NB4 (cell line): ENCODE data around the gene LHX1.

ENCODE experiments used
- DNase-seq: peaks from one replicate; pipeline ENCODE4 v3.0.0; 2010; ENCODE audit warnings: low read depth
- H3K4me3 ChIP-seq: one replicate; pipeline ENCODE4 v1.5.1; 2011; ENCODE audit warnings: mild to moderate bottlenecking, low read depth, low read length, moderate library complexity
- CTCF ChIP-seq: IDR thresholded peaks from one replicate; pipeline ENCODE4 v1.5.1; 2012; ENCODE audit warnings: low read depth, low read length
- MYC ChIP-seq: IDR thresholded peaks from 2 replicates; pipeline ENCODE4 v1.6.1; 2011; ENCODE audit warnings: low read depth, low read length
- POLR2A ChIP-seq: IDR thresholded peaks from 2 replicates; pipeline ENCODE4 v1.6.1; 2011; ENCODE audit warnings: mild to moderate bottlenecking; ENCODE audit not compliant: insufficient read length; ENCODE audit errors: extremely low read depth
- TF ChIP-seq, protein P1 (sequence below): IDR thresholded peaks from 2 replicates; pipeline ENCODE4 v1.6.1; 2011; ENCODE audit warnings: low read depth, low read length

The LHX1 gene

GRCh38 chr17:36978810-36979564 is 41.7 kb downstream of the LHX1 start:
- no peak for DNase-seq
- no peak overlapping the region for H3K4me3 ChIP-seq
- TF ChIP-seq MYC: no peak
- TF ChIP-seq, protein P1, sequence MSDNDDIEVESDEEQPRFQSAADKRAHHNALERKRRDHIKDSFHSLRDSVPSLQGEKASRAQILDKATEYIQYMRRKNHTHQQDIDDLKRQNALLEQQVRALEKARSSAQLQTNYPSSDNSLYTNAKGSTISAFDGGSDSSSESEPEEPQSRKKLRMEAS: no peak
- no peak for TF ChIP-seq POLR2A
- no peak for TF ChIP-seq CTCF

DNA sequence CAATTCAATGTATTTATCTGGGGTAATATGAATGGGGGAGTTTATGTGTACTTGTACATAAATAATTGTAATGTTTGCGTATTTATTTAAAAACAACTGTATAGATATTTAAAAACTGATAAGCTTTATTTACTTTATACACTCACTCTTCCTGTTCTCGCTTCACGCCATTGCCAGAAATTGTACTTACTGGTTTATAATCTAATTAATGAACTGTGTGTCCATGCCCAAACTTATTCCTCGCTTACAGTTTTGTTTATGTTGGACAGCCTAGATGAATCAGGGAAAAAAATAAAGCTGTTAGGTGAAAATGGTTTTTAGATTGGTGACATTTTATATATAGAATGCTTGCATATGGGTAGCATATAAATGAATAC is 42.3 kb downstream of the LHX1 start:
- TF ChIP-seq, protein P1: no peak
- TF ChIP-seq CTCF: no peak
- no peak for TF ChIP-seq POLR2A
- no peak for TF ChIP-seq MYC
- no peak overlapping the region for H3K4me3 ChIP-seq
- no peak for DNase-seq

DNA sequence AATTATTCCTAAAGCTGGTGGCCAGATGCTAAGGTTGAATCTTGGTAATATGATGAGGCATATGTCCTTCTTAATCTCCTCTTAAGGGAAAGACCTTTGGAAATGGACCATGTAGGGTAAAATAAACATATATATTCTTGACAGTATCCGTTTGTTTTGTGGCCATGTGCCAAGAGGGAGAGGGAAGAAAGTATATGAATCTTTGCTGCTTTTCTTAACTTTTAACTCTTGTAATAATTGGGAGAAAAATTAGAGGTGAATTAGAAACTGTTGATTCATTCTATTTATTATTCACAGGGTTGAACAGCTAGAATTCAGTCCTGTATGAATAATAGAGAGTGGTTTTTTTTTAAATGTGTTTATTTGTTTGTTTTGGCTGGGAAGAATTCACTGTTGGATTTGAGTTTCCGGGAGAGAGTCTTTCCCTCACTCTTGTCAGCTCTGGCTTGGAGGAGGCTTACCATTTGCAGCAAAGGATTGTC is 43.0 kb downstream of the LHX1 start:
- TF ChIP-seq POLR2A (no peak), CTCF (no peak), MYC (no peak)
- TF ChIP-seq, protein P1: no peak
- H3K4me3 ChIP-seq: no peak overlapping the region

DNA sequence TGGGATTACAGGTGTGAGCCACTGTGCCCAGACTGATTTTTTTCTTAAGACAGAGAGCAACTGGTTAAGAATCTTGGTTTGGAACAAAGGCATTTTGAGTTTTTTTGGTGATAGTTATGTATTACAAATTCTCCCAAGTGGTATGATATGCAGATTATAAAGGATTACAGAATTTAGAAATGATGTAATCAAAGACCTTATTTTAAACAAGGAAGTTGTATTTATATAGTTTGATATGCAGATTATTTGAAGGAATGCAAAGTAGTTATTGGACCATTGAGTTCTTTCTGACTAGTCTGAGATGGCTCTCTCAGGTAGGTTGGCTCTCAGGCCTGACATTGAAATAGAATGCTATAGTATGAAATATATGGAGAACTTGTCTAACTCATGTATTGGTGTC is 46.3 kb downstream of the LHX1 start:
- H3K4me3 ChIP-seq: no peak overlapping the region
- DNase-seq: no peak
- TF ChIP-seq MYC (no peak), POLR2A (no peak), CTCF (no peak)
- TF ChIP-seq, protein P1: no peak

More for the DNA sequence above, 43.0 kb downstream of the LHX1 start:
- DNase-seq: no peak

DNA sequence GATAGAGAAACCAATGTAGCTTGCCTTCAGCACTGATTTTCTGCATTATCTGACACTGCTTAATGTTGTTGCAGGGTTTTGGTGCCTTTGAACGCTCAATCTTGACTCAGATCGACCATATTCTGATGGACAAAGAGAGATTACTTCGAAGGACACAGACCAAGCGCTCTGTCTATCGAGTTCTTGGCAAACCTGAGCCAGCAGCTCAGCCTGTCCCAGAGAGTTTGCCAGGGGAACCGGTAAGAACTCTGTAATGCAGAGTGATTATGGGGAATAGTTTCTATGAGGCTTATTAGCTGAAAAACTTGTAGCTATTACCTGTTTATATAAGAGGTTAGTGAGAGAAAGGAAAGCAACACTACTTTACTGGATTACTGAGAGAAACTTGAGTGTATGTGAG is 51.9 kb downstream of the LHX1 start:
- no peak overlapping the region for H3K4me3 ChIP-seq
- no peak for DNase-seq
- no peak for TF ChIP-seq CTCF
- no peak for TF ChIP-seq POLR2A
- TF ChIP-seq, protein P1: no peak
- TF ChIP-seq MYC: no peak

- TF ChIP-seq, protein P1: no peak
- no peak for TF ChIP-seq POLR2A
- no peak for TF ChIP-seq MYC
- TF ChIP-seq CTCF: no peak
- DNase-seq: no peak
- no peak overlapping the region for H3K4me3 ChIP-seq
These were observed 55.4 kb downstream of the LHX1 start for GRCh38 chr17:36992701-36993100.
